Endothelial cell of umbilical vein (primary cell): ENCODE data around the gene PAPPA.

Experiments used
- EZH2 ChIP-seq: IDR thresholded peaks from 2 replicates; pipeline ENCODE4 v1.6.1; 2012; ENCODE audit warnings: borderline replicate concordance, low read depth, mild to moderate bottlenecking, moderate library complexity, low read length, inconsistent platforms; ENCODE audit not compliant: severe bottlenecking
- MYC ChIP-seq: IDR thresholded peaks from one replicate; pipeline ENCODE4 v1.6.1; 2011; ENCODE audit warnings: mild to moderate bottlenecking, low read depth, low read length
- POLR2A ChIP-seq: IDR thresholded peaks from 2 replicates; pipeline ENCODE4 v1.6.1; 2012; ENCODE audit warnings: low read depth, mild to moderate bottlenecking, control low read depth, low read length
- TF ChIP-seq, protein P1 (sequence below), 2 donors: IDR thresholded peaks; 1 replicate in 1 of 2; 2 replicates in 1 of 2; pipeline ENCODE4 v1.5.1; 2011; ENCODE audit warnings: low read length in 2 of 2, mild to moderate bottlenecking in 2 of 2, moderate library complexity in 2 of 2, control low read depth in 1 of 2, inconsistent platforms in 1 of 2, low read depth in 1 of 2; ENCODE audit not compliant: insufficient read depth in 1 of 2; ENCODE audit errors: extremely low read depth in 1 of 2

- TF ChIP-seq, protein P1, sequence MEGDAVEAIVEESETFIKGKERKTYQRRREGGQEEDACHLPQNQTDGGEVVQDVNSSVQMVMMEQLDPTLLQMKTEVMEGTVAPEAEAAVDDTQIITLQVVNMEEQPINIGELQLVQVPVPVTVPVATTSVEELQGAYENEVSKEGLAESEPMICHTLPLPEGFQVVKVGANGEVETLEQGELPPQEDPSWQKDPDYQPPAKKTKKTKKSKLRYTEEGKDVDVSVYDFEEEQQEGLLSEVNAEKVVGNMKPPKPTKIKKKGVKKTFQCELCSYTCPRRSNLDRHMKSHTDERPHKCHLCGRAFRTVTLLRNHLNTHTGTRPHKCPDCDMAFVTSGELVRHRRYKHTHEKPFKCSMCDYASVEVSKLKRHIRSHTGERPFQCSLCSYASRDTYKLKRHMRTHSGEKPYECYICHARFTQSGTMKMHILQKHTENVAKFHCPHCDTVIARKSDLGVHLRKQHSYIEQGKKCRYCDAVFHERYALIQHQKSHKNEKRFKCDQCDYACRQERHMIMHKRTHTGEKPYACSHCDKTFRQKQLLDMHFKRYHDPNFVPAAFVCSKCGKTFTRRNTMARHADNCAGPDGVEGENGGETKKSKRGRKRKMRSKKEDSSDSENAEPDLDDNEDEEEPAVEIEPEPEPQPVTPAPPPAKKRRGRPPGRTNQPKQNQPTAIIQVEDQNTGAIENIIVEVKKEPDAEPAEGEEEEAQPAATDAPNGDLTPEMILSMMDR (IDR thresholded peaks at IDR 0.05; ENCODE audit: extremely low read depth in 1 of 2, insufficient read depth in 1 of 2, low read depth in 1 of 2, low read length in 2 of 2), result no peak
- TF ChIP-seq POLR2A, result no peak
- no peak for TF ChIP-seq MYC
- TF ChIP-seq EZH2, result no peak
These were observed 227.0 kb downstream of the PAPPA start for GRCh38 chr9:116380496-116380995.
